HL-60 (cell line): ENCODE measurements around the gene ABI3BP.

Experiments
- DNase-seq, 2 experiments: peaks; one replicate each; pipeline ENCODE4 v3.0.0-alpha.2; 2010 to 2020; ENCODE audit warnings: low read depth in 1 of 2, low spot score in 1 of 2
- H3K27ac ChIP-seq: fragments of 250-450 bp; sonication (Bioruptor Pico); replicated peaks from 2 replicates; pipeline ENCODE4 v1.5.1; 2020; ENCODE audit warnings: mild to moderate bottlenecking, moderate library complexity
- H3K27me3 ChIP-seq: fragments of 250-450 bp; sonication (Bioruptor Pico); 2 replicates; pipeline ENCODE4 v1.5.1; 2021; ENCODE audit warnings: mild to moderate bottlenecking, moderate library complexity; ENCODE audit not compliant: insufficient read depth, poor library complexity, severe bottlenecking
- H3K4me3 ChIP-seq: replicated peaks from 2 replicates; pipeline ENCODE4 v1.5.1; 2011; ENCODE audit warnings: mild to moderate bottlenecking, control low read depth, low read length; ENCODE audit not compliant: insufficient read depth
- CTCF ChIP-seq: IDR thresholded peaks from one replicate; pipeline ENCODE4 v1.5.1; 2011; ENCODE audit warnings: low read length, control low read depth, inconsistent platforms; ENCODE audit not compliant: insufficient read depth
- GABPA ChIP-seq: IDR thresholded peaks from 2 replicates; pipeline ENCODE4 v1.6.1; 2012; ENCODE audit warnings: low read depth
- POLR2AphosphoS5 ChIP-seq: IDR thresholded peaks from 2 replicates; pipeline ENCODE4 v1.6.1; 2012; ENCODE audit warnings: low read depth
- REST ChIP-seq: IDR thresholded peaks from 2 replicates; pipeline ENCODE4 v1.6.1; 2012; ENCODE audit warnings: low read depth; ENCODE audit not compliant: insufficient replicate concordance
- SPI1 ChIP-seq: IDR thresholded peaks from 2 replicates; pipeline ENCODE4 v1.6.1; 2012; ENCODE audit warnings: low read depth, mild to moderate bottlenecking, borderline replicate concordance

ABI3BP gene

GRCh38 chr3:100972301-100972844 lies 20.8 kb downstream of the ABI3BP start:
- Histone ChIP-seq H3K27me3 (peaks cover 2% of the 10 kb centered on the region), H3K27ac (no peak overlapping the region), H3K4me3 (no peak overlapping the region)
- TF ChIP-seq CTCF, result no peak
- TF ChIP-seq GABPA, result no peak
- TF ChIP-seq REST, result no peak
- no peak for DNase-seq

- no peak for DNase-seq
- TF ChIP-seq POLR2AphosphoS5 (no peak), GABPA (no peak), REST (no peak), SPI1 (no peak), CTCF (no peak)
- H3K27ac ChIP-seq, result no peak overlapping the region
These were observed 21.4 kb downstream of the ABI3BP start for GRCh38 chr3:100971798-100972197.

GRCh38 chr3:100970477-100970990 lies 22.7 kb downstream of the ABI3BP start:
- no peak overlapping the region for H3K4me3 ChIP-seq
- TF ChIP-seq SPI1, result no peak
- TF ChIP-seq CTCF, result no peak
- no peak for TF ChIP-seq REST
- no peak for TF ChIP-seq POLR2AphosphoS5
- no peak for TF ChIP-seq GABPA
- peaks cover 2% of the 10 kb centered on the region for H3K27me3 ChIP-seq
- no peak for DNase-seq
- no peak overlapping the region for H3K27ac ChIP-seq

More at GRCh38 chr3:100971798-100972197, 21.4 kb downstream of the ABI3BP start:
- Histone ChIP-seq H3K4me3 (no peak overlapping the region), H3K27me3 (peaks cover 2% of the 10 kb centered on the region)
